Measurements from ENCODE around the gene DNAJB9. TPM values are rescaled to one million over a fixed set of nuclear protein-coding genes. Genes with fewer than 3 reads are reported as not detected.
"Not testable (repeated sequence)": the region's sequence is repeated elsewhere in the genome, so short reads cannot be mapped to it uniquely, and the experiment has no call there.

Gene DNAJB9
- total RNA-seq, 4 donors from 2014 or later: 2.8 to 28.3 (median 14.4) TPM

- intact Hi-C loops (cut with DNase I; ENCODE audit: low total_unique reads): no loop called here
These were observed 28.2 kb upstream of the DNAJB9 start for GRCh38 chr7:108541478-108541877.

DNA sequence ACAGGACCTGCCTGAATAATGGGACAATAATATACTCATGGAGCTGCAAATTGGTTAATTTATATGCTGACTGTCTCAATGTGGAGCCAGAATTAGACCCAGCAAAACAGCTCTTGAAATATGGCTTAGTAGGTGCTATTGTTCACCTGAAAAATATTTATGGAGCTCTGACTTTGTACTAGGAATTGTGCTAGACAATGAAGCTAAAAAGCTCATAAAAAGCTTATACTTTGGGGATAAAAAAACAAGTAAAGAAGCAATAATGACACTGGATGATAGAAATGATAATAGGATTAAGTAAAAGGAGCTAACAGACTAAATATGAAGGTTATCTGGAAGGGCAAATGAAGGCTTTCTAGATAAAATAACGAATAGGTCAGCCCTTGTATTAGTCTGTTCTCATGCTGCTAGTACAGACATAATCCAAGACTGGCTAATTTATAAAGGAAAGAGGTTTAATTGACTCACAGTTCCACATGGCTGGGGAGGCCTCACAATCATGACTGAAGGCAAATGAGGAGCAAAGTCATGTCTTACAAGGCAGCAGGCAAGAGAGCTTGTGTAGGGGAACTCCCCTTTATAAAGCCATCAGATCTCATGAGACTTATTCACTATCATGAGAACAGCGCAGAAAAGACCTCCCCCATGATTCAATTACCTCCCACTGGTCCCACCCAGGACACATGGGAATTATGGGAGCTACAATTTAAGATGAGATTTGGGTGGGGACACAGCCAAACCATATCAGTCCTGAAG is 21.4 kb upstream of the DNAJB9 start:
- WGBS, 2 donors (ENCODE audit: low coverage in 1 of 2): 79 to 89% methylated on average over 2 of the region's 2 CpGs
- H3K27me3 ChIP-seq; H3K27ac ChIP-seq; H3K4me3 ChIP-seq; H3K4me1 ChIP-seq; H3K9me3 ChIP-seq; in situ Hi-C loops (cut with MboI; ENCODE audit: low pct_ligation_motif_present in 1 of 4, low pct_unique_long_range_greater_than_20kb in 1 of 4, low sequenced_read_pairs in 3 of 4); DNase-seq; H3K36me3 ChIP-seq; intact Hi-C loops (cut with DNase I; ENCODE audit: low total_unique reads): not testable (repeated sequence)

More at GRCh38 chr7:108541478-108541877, 28.2 kb upstream of the DNAJB9 start:
- TF ChIP-seq POLR2AphosphoS5 (IDR thresholded peaks at IDR 0.05) (no peak), EP300 (IDR thresholded peaks at IDR 0.05; ENCODE audit: low read depth) (no peak), POLR2A (IDR thresholded peaks at IDR 0.05) (no peak)
- TF ChIP-seq, protein P1, sequence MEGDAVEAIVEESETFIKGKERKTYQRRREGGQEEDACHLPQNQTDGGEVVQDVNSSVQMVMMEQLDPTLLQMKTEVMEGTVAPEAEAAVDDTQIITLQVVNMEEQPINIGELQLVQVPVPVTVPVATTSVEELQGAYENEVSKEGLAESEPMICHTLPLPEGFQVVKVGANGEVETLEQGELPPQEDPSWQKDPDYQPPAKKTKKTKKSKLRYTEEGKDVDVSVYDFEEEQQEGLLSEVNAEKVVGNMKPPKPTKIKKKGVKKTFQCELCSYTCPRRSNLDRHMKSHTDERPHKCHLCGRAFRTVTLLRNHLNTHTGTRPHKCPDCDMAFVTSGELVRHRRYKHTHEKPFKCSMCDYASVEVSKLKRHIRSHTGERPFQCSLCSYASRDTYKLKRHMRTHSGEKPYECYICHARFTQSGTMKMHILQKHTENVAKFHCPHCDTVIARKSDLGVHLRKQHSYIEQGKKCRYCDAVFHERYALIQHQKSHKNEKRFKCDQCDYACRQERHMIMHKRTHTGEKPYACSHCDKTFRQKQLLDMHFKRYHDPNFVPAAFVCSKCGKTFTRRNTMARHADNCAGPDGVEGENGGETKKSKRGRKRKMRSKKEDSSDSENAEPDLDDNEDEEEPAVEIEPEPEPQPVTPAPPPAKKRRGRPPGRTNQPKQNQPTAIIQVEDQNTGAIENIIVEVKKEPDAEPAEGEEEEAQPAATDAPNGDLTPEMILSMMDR (IDR thresholded peaks at IDR 0.05): no peak
- no peak overlapping the region for H3K4me3 ChIP-seq
- H3K36me3 ChIP-seq: no peaks in the 10 kb centered on the region
- no peak overlapping the region for H3K27ac ChIP-seq
- DNase-seq: no peak
- H3K9me3 ChIP-seq: no peaks in the 10 kb centered on the region
- no peaks in the 10 kb centered on the region for H3K27me3 ChIP-seq
- no peaks in the 10 kb centered on the region for H3K4me1 ChIP-seq
- 78 to 83% methylated on average over 2 of the region's 2 CpGs for WGBS, 2 donors (ENCODE audit: low coverage in 1 of 2)
- in situ Hi-C loops (cut with MboI; ENCODE audit: low pct_ligation_motif_present in 1 of 4, low pct_unique_long_range_greater_than_20kb in 1 of 4, low sequenced_read_pairs in 3 of 4): no loop called here

GRCh38 chr7:108556665-108557064 is 13.0 kb upstream of the DNAJB9 start:
- H3K36me3 ChIP-seq; H3K27me3 ChIP-seq; H3K4me3 ChIP-seq; H3K27ac ChIP-seq; DNase-seq; H3K4me1 ChIP-seq; in situ Hi-C loops (cut with MboI; ENCODE audit: low pct_ligation_motif_present in 1 of 4, low pct_unique_long_range_greater_than_20kb in 1 of 4, low sequenced_read_pairs in 3 of 4); intact Hi-C loops (cut with DNase I; ENCODE audit: low total_unique reads): not testable (repeated sequence)
- H3K9me3 ChIP-seq: peaks cover 11 to 14% of the 10 kb centered on the region in 2 donors

DNA sequence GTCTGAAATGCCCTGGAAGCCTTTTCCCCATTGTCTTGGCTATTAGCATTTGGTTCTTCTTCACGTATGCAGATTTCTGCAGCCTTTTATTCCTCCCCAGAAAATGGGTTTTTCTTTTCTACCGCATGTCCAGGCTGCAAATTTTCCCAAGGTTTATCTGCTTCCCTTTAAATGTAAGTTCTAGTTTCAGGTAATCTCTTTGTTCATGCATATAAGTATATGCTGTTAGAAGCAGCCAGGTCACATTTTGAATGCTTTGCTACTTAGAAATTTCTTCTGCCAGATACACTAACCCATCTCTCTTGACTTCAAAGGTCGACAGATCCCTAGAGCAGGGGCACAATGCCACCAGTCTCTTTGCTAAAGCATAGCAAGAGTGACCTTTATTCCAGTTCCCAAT is 12.5 kb upstream of the DNAJB9 start:
- in situ Hi-C loops (cut with MboI; ENCODE audit: low pct_ligation_motif_present in 1 of 4, low pct_unique_long_range_greater_than_20kb in 1 of 4, low sequenced_read_pairs in 3 of 4): no loop called here

GRCh38 chr7:108557617-108558016 is 12.1 kb upstream of the DNAJB9 start:
- 89 to 100% methylated on average over 1 of the region's 1 CpG for WGBS, 2 donors (ENCODE audit: low coverage in 1 of 2)
- intact Hi-C loops (cut with DNase I; ENCODE audit: low total_unique reads): no loop called here
- DNase-seq: no peak

More for the DNA sequence above, 12.5 kb upstream of the DNAJB9 start:
- Histone ChIP-seq H3K27me3 (no peaks in the 10 kb centered on the region), H3K27ac (no peak overlapping the region), H3K4me1 (no peaks in the 10 kb centered on the region), H3K4me3 (no peak overlapping the region), H3K36me3 (no peaks in the 10 kb centered on the region), H3K9me3 (peaks cover 11 to 14% of the 10 kb centered on the region in 2 donors)
- DNase-seq: no peak
- intact Hi-C loops (cut with DNase I; ENCODE audit: low total_unique reads): no loop called here
- WGBS, 2 donors (ENCODE audit: low coverage in 1 of 2): 96 to 100% methylated on average over 2 to 3 of the region's 3 CpGs
- no peak for TF ChIP-seq POLR2AphosphoS5 (IDR thresholded peaks at IDR 0.05)
- no peak for TF ChIP-seq POLR2A (IDR thresholded peaks at IDR 0.05)
- TF ChIP-seq, protein P1 (IDR thresholded peaks at IDR 0.05): no peak
- TF ChIP-seq EP300 (IDR thresholded peaks at IDR 0.05; ENCODE audit: low read depth): no peak

More at GRCh38 chr7:108557617-108558016, 12.1 kb upstream of the DNAJB9 start:
- TF ChIP-seq POLR2AphosphoS5 (IDR thresholded peaks at IDR 0.05) (no peak), POLR2A (IDR thresholded peaks at IDR 0.05) (no peak)
- Histone ChIP-seq H3K27me3 (no peaks in the 10 kb centered on the region), H3K4me1 (no peaks in the 10 kb centered on the region), H3K27ac (no peak overlapping the region), H3K36me3 (no peaks in the 10 kb centered on the region), H3K9me3 (peaks cover 11 to 14% of the 10 kb centered on the region in 2 donors), H3K4me3 (no peak overlapping the region)
- in situ Hi-C loops (cut with MboI; ENCODE audit: low pct_ligation_motif_present in 1 of 4, low pct_unique_long_range_greater_than_20kb in 1 of 4, low sequenced_read_pairs in 3 of 4): no loop called here
